HCT116 (cell line): Measurements from ENCODE around the gene ERLIN1. TPM values are rescaled to one million over a fixed set of nuclear protein-coding genes. Genes with fewer than 3 reads are reported as not detected.

Source experiments
- ATAC-seq: fragments of 200-7000 bp; cut with Tn5 transposase; 2 replicates; pipeline ENCODE4 v1.9.1; 2020; ENCODE audit warnings: mild to moderate bottlenecking, moderate library complexity
- BruUV-seq: library from RNA; stranded (reverse); fragments of 400-500 nt; replicated peaks from 2 replicates; lab custom pipeline; 2021; lab: Mats Ljungman, UMichigan
- CTCF ChIA-PET: fragments of 300-600 bp; sonication (Branson Sonifier 250); formaldehyde crosslinking; loops from one replicate; lab custom pipeline; 2021; ENCODE audit warnings: antibody characterized with exemption; lab: Charles Lee
- POLR2A ChIA-PET: fragments of 300-600, 350-600 bp; sonication (Branson Sonifier 250); formaldehyde crosslinking; loops from one replicate; lab custom pipeline; 2021; ENCODE audit warnings: antibody characterized with exemption; lab: Charles Lee
- RAD21 ChIA-PET, 2 experiments: fragments of 300-600 bp; sonication (Branson Sonifier 250); formaldehyde crosslinking; loops; one replicate each; lab custom pipeline; 2023; ENCODE audit warnings: low total read pairs in 2 of 2; ENCODE audit not compliant: uncharacterized antibody in 2 of 2, unreplicated experiment in 2 of 2, low non-redundant PET in 1 of 2; lab: Charles Lee
- DNase-seq: peaks from one replicate; pipeline ENCODE4 v3.0.0-alpha.2; 2010; ENCODE audit warnings: low read depth, low spot score
- H2AFZ ChIP-seq: fragments of 200-600 bp; shearing (Covaris generic), sonication (generic); 2 replicates; pipeline ENCODE4 v1.6.1; 2017; ENCODE audit warnings: low read depth, mixed run types, mixed read lengths, antibody characterized with exemption, low read length; ENCODE audit not compliant: poor library complexity, severe bottlenecking
- H3K27ac ChIP-seq: 2 replicates; pipeline ENCODE4 v1.5.1; 2012; ENCODE audit warnings: low read depth, low read length
- H3K27me3 ChIP-seq: fragments of 200-600 bp; sonication (generic); 2 replicates; pipeline ENCODE4 v1.6.1; 2016; ENCODE audit warnings: mixed run types, low read length, mixed read lengths; ENCODE audit not compliant: insufficient read depth
- H3K36me3 ChIP-seq, 2 experiments: fragments of 200-500 bp in 1 of 2; fragments of 200-600 bp in 1 of 2; sonication (Bioruptor generic) in 1 of 2; sonication (generic) in 1 of 2; 2 replicates each; pipeline versions ENCODE4 v1.5.1 to v1.6.1; 2014 to 2016; ENCODE audit warnings: low read length in 2 of 2, inconsistent platforms in 1 of 2, mixed read lengths in 1 of 2, mixed run types in 1 of 2; ENCODE audit not compliant: insufficient read depth in 2 of 2, control insufficient read depth in 1 of 2
- H3K4me1 ChIP-seq, 2 experiments: fragments of 200-600 bp in 1 of 2; sonication (generic) in 1 of 2; 2 replicates each; pipeline versions ENCODE4 v1.5.1 to v1.6.1; 2012 to 2017; ENCODE audit warnings: low read length in 2 of 2, inconsistent platforms in 1 of 2, mild to moderate bottlenecking in 1 of 2, mixed read lengths in 1 of 2, mixed run types in 1 of 2, moderate library complexity in 1 of 2; ENCODE audit not compliant: insufficient read depth in 2 of 2, control insufficient read depth in 1 of 2
- H3K4me2 ChIP-seq: fragments of 200-600 bp; sonication (generic); 2 replicates; pipeline ENCODE4 v1.6.1; 2017; ENCODE audit warnings: mixed run types, low read length, mixed read lengths
- H3K4me3 ChIP-seq, 2 experiments: fragments of 200-600 bp in 1 of 2; sonication (generic) in 1 of 2; replicated peaks in 1 of 2; 2 replicates each; pipeline ENCODE4 v1.5.1; 2011 to 2016; ENCODE audit warnings: low read length in 2 of 2, control low read depth in 1 of 2, low read depth in 1 of 2, mild to moderate bottlenecking in 1 of 2, mixed read lengths in 1 of 2, mixed run types in 1 of 2
- H3K79me2 ChIP-seq: fragments of 200-600 bp; sonication (generic); 2 replicates; pipeline ENCODE4 v1.6.1; 2017; ENCODE audit warnings: mild to moderate bottlenecking, mixed run types, low read length, moderate library complexity, mixed read lengths; ENCODE audit not compliant: insufficient read depth
- H3K9ac ChIP-seq: fragments of 200-600 bp; sonication (generic); 2 replicates; pipeline ENCODE4 v1.6.1; 2016; ENCODE audit warnings: low read length, mixed read lengths
- H3K9me2 ChIP-seq: fragments of 200-600 bp; sonication (generic), shearing (Covaris generic); 2 replicates; pipeline ENCODE4 v1.6.1; 2017; ENCODE audit warnings: mixed run types, mild to moderate bottlenecking, moderate library complexity; ENCODE audit not compliant: insufficient read depth
- H3K9me3 ChIP-seq, 2 experiments: fragments of 200-500 bp in 1 of 2; fragments of 200-600 bp in 1 of 2; sonication (Bioruptor generic) in 1 of 2; sonication (generic) in 1 of 2; 2 replicates each; pipeline ENCODE4 v1.6.1; 2014 to 2017; ENCODE audit warnings: low read length in 2 of 2, mixed read lengths in 2 of 2, inconsistent platforms in 1 of 2, low read depth in 1 of 2, mild to moderate bottlenecking in 1 of 2, mixed run types in 1 of 2, moderate library complexity in 1 of 2; ENCODE audit not compliant: control insufficient read depth in 1 of 2, insufficient read depth in 1 of 2
- H4K20me1 ChIP-seq: fragments of 200-600 bp; sonication (generic), shearing (Covaris generic); 2 replicates; pipeline ENCODE4 v1.6.1; 2017; ENCODE audit warnings: mixed run types, mild to moderate bottlenecking, moderate library complexity; ENCODE audit not compliant: insufficient read depth
- CEBPB ChIP-seq: IDR thresholded peaks from 2 replicates; pipeline ENCODE4 v1.6.1; 2012; ENCODE audit warnings: low read depth
- EGR1 ChIP-seq: IDR thresholded peaks from 2 replicates; pipeline ENCODE4 v1.6.1; 2012; ENCODE audit warnings: low read depth
- EZH2 ChIP-seq: fragments of 200-600 bp; sonication (generic); IDR thresholded peaks from 2 replicates; pipeline ENCODE4 v1.6.1; 2017; ENCODE audit warnings: antibody characterized with exemption, mixed run types
- POLR2A ChIP-seq: IDR thresholded peaks from 2 replicates; pipeline ENCODE4 v1.7.0; 2011; ENCODE audit warnings: borderline replicate concordance; ENCODE audit not compliant: insufficient read depth, insufficient read length; ENCODE audit errors: extremely low read depth
- POLR2AphosphoS5 ChIP-seq: IDR thresholded peaks from 2 replicates; pipeline ENCODE4 v1.6.1; 2011; ENCODE audit warnings: mild to moderate bottlenecking, low read depth, low read length, moderate library complexity
- RAD21 ChIP-seq: IDR thresholded peaks from 2 replicates; pipeline ENCODE4 v1.6.1; 2012; ENCODE audit warnings: low read depth, mild to moderate bottlenecking
- SRF ChIP-seq: IDR thresholded peaks from 2 replicates; pipeline ENCODE4 v1.6.1; 2012; ENCODE audit warnings: low read depth
- ZFX ChIP-seq: fragments of 450-650 bp; IDR thresholded peaks from 2 replicates; pipeline ENCODE4 v1.6.1; 2017
- ZNF274 ChIP-seq: fragments of 200-500 bp; sonication (Bioruptor generic); IDR thresholded peaks from 2 replicates; pipeline ENCODE4 v1.6.1; 2014; ENCODE audit warnings: mild to moderate bottlenecking, low read depth, low read length, inconsistent platforms
- intact Hi-C: fragments of 100-400 bp; cut with micrococcal nuclease; formaldehyde crosslinking; loops from 2 replicates; pipeline ENCODE4 v1.10.0; 2022
- total RNA-seq: library from RNA; stranded (reverse); gene quantifications from one replicate; pipeline ENCODE4 v1.2.1, GENCODE V29; 2021; ENCODE audit not compliant: unreplicated experiment
- TF ChIP-seq, protein P1 (sequence below): IDR thresholded peaks from 2 replicates; pipeline ENCODE4 v1.6.1; 2012; ENCODE audit warnings: low read depth
- TF ChIP-seq, protein P2 (sequence below): IDR thresholded peaks from 2 replicates; pipeline ENCODE4 v1.6.1; 2011; ENCODE audit warnings: mild to moderate bottlenecking, low read length, moderate library complexity; ENCODE audit not compliant: insufficient replicate concordance; ENCODE audit errors: extremely low read depth
- TF ChIP-seq, protein P3 (sequence below): IDR thresholded peaks from 2 replicates; pipeline ENCODE4 v1.6.1; 2012

The ERLIN1 gene
- total RNA-seq, 1 experiment from 2014 or later = 64.5 TPM

DNA sequence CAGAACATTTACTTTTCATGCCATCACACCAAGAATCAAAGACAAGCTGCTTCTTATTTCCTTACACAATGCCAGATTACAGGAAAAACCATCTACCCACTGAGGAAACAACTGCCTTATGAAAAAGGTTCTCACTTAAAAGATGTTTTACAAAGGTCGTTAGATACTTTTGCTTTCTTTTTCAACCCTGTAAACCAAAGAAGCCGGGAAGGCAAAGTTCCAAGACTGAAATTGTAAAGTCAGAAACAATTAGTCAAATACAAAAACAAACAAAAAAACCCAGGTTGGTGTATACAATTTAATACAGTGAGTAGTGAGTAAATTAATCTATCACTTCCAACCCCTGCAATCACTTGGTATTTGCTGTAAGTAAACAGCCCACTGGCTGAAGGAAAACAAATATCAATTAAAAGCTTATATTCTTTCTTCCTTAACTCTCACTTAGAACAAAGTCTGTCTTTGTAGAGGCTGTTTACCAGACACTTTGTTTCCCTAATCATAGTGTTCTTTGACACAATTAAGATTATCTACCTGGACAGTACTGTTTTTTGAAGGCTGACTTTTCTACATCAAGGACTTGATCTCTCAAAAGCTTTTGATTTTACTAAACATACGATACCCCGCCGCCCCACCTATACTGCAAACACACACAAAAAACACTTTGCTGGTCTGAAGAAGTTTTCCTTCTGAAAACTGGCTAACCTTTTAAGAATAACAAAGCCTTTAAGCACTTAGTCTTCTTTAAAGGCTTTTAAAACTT is 18.1 kb downstream of the ERLIN1 start (continued):
- TF ChIP-seq, protein P1, sequence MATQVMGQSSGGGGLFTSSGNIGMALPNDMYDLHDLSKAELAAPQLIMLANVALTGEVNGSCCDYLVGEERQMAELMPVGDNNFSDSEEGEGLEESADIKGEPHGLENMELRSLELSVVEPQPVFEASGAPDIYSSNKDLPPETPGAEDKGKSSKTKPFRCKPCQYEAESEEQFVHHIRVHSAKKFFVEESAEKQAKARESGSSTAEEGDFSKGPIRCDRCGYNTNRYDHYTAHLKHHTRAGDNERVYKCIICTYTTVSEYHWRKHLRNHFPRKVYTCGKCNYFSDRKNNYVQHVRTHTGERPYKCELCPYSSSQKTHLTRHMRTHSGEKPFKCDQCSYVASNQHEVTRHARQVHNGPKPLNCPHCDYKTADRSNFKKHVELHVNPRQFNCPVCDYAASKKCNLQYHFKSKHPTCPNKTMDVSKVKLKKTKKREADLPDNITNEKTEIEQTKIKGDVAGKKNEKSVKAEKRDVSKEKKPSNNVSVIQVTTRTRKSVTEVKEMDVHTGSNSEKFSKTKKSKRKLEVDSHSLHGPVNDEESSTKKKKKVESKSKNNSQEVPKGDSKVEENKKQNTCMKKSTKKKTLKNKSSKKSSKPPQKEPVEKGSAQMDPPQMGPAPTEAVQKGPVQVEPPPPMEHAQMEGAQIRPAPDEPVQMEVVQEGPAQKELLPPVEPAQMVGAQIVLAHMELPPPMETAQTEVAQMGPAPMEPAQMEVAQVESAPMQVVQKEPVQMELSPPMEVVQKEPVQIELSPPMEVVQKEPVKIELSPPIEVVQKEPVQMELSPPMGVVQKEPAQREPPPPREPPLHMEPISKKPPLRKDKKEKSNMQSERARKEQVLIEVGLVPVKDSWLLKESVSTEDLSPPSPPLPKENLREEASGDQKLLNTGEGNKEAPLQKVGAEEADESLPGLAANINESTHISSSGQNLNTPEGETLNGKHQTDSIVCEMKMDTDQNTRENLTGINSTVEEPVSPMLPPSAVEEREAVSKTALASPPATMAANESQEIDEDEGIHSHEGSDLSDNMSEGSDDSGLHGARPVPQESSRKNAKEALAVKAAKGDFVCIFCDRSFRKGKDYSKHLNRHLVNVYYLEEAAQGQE = no peak
- TF ChIP-seq, protein P2, sequence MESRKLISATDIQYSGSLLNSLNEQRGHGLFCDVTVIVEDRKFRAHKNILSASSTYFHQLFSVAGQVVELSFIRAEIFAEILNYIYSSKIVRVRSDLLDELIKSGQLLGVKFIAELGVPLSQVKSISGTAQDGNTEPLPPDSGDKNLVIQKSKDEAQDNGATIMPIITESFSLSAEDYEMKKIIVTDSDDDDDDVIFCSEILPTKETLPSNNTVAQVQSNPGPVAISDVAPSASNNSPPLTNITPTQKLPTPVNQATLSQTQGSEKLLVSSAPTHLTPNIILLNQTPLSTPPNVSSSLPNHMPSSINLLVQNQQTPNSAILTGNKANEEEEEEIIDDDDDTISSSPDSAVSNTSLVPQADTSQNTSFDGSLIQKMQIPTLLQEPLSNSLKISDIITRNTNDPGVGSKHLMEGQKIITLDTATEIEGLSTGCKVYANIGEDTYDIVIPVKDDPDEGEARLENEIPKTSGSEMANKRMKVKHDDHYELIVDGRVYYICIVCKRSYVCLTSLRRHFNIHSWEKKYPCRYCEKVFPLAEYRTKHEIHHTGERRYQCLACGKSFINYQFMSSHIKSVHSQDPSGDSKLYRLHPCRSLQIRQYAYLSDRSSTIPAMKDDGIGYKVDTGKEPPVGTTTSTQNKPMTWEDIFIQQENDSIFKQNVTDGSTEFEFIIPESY = no peak
- no peak for TF ChIP-seq CEBPB

DNA sequence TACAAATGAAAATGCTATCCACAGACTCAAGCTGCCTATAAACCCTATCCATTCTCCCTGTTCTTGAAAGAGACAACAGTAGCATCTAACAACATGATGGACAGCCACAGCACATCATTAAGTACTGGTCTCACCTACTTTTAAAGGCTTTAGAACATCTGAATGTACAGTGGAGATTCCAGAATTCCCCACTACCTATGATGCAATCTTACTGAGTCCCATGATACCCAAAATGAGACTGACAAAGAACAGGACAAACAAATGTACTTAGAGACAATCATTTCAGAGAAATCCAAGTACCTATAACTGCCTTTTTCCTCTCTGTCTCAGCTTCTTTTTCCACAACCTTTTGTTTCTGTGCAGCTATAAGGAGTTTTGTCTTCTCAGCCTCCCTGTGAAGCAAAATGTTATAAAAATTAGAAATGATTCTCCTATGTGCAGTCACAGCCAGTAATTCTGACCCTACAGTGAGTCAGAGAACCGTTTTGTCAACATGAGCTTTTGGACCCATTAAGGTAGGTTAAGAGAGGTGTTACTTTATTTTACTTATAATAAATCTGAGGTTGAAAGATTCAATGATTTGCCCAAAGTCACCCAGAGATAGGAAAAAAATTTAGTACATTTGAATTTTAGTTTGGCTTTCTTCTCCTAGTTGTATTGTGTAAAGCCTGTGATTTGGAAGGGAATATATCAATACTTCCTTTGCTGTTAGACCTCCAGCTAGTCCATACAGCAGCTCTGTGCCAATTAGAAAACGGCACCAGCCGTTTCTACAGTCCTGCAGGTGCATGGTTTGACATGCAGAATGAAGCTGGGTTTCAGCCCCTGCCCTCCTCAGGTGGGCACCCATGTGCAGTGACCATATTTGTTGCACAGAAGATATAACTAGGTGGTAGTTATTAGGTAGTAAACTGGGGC is 21.9 kb downstream of the ERLIN1 start:
- ChIA-PET POLR2A (no interaction called here), CTCF (interaction anchor here (0.9 kb wide), 1 partner anchor 318 kb away, joined by 3 read pairs; no protein-coding TSS in a partner anchor), RAD21 (no interaction called here)
- Histone ChIP-seq H3K79me2 (peaks cover 79% of the 10 kb centered on the region), H3K27ac (no peak overlapping the region), H3K9me3 (no peaks in the 10 kb centered on the region), H3K36me3 (peaks cover 6 to 16% of the 10 kb centered on the region in 2 experiments), H3K27me3 (no peaks in the 10 kb centered on the region), H3K4me2 (no peak overlapping the region), H3K9me2 (no peaks in the 10 kb centered on the region), H4K20me1 (no peaks in the 10 kb centered on the region), H3K4me3 (no peak overlapping the region), H2AFZ (no peak overlapping the region), H3K4me1 (no peaks in the 10 kb centered on the region), H3K9ac (no peak overlapping the region)
- intact Hi-C loops = no loop called here
- DNase-seq = no peak
- no peak for ATAC-seq
- no TSS peak for BruUV-seq
- TF ChIP-seq EGR1 (no peak), SRF (no peak), ZFX (no peak), POLR2A (no peak), RAD21 (no peak), POLR2AphosphoS5 (no peak), ZNF274 (no peak), EZH2 (no peak)
- TF ChIP-seq, protein P3, sequence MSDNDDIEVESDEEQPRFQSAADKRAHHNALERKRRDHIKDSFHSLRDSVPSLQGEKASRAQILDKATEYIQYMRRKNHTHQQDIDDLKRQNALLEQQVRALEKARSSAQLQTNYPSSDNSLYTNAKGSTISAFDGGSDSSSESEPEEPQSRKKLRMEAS = no peak
- TF ChIP-seq, protein P1 = no peak
